Measurements from ENCODE around the gene ELAVL3.

ELAVL3 gene

GRCh38 chr19:11421371-11422098 is 59.3 kb downstream of the ELAVL3 start:
- Histone ChIP-seq H3K4me3 (ENCODE audit: low read depth, low read length) (no peak overlapping the region), H3K27ac (no peak overlapping the region), H3K27me3 (ENCODE audit: insufficient read depth, low read depth, severe bottlenecking) (peaks cover 74% of the 10 kb centered on the region), H3K36me3 (no peaks in the 10 kb centered on the region), H3K9me3 (ENCODE audit: severe bottlenecking) (peaks cover 6% of the 10 kb centered on the region)
- no peak for TF ChIP-seq CTCF (IDR thresholded peaks at IDR 0.05; ENCODE audit: low read depth, low read length)
- peak; percentile 42 for DNase-seq

- TF ChIP-seq CTCF (IDR thresholded peaks at IDR 0.05; ENCODE audit: low read depth, low read length), result no peak
- Histone ChIP-seq H3K36me3 (no peaks in the 10 kb centered on the region), H3K27me3 (ENCODE audit: insufficient read depth, low read depth, severe bottlenecking) (peaks cover 82% of the 10 kb centered on the region), H3K9me3 (ENCODE audit: severe bottlenecking) (peaks cover 6% of the 10 kb centered on the region), H3K4me3 (ENCODE audit: low read depth, low read length) (no peak overlapping the region; the same call in 1 of the 2 replicates), H3K27ac (no peak overlapping the region)
- DNase-seq, result no peak
Measured at GRCh38 chr19:11420429-11421370, 60.1 kb downstream of the ELAVL3 start.

- Histone ChIP-seq H3K4me3 (ENCODE audit: low read depth, low read length) (peak within 1 kb of the TSS; percentile 25), H3K27me3 (ENCODE audit: insufficient read depth, low read depth, severe bottlenecking) (peaks cover 81% of the 10 kb centered on the region), H3K36me3 (no peaks in the 10 kb centered on the region), H3K27ac (no peak within 1 kb of the TSS), H3K9me3 (ENCODE audit: severe bottlenecking) (peaks cover 6% of the 10 kb centered on the region)
- DNase-seq, result no peak
- no peak for TF ChIP-seq CTCF (IDR thresholded peaks at IDR 0.05; ENCODE audit: low read depth, low read length)
Measured at GRCh38 chr19:11418549-11419506, 62.0 kb downstream of the ELAVL3 start, which contains the start of gene RGL3. RGL3 (minus strand) TSS chr19:11419314; CDS start chr19:11419278, 36 bp downstream.

- H3K27me3 ChIP-seq (ENCODE audit: insufficient read depth, low read depth, severe bottlenecking), result peaks cover 75% of the 10 kb centered on the region
- no peak for DNase-seq
- peaks cover 6% of the 10 kb centered on the region for H3K9me3 ChIP-seq (ENCODE audit: severe bottlenecking)
- no peak overlapping the region for H3K27ac ChIP-seq
- H3K4me3 ChIP-seq (ENCODE audit: low read depth, low read length), result 0 out of 2 replicates have a peak overlapping the region, but pooled peaks have one; percentile 25
- TF ChIP-seq CTCF (IDR thresholded peaks at IDR 0.05; ENCODE audit: low read depth, low read length), result no peak
- H3K36me3 ChIP-seq, result no peaks in the 10 kb centered on the region
Measured at GRCh38 chr19:11418094-11418548, 62.7 kb downstream of the ELAVL3 start.

Measured in WERI-Rb-1 (cell line).